Panc1 (cell line): Measurements from ENCODE around the gene RIN2. TPM values are rescaled to one million over a fixed set of nuclear protein-coding genes. Genes with fewer than 3 reads are reported as not detected.

Experiments used
- ATAC-seq: fragments of 200-7000 bp; cut with Tn5 transposase; 2 replicates; pipeline ENCODE4 v1.9.1; 2020; ENCODE audit warnings: mild to moderate bottlenecking, moderate library complexity
- BruUV-seq: library from RNA; stranded (reverse); fragments of 400-500 nt; replicated peaks from 2 replicates; lab custom pipeline; 2021; lab: Mats Ljungman, UMichigan
- CTCF ChIA-PET: fragments of 300-600 bp; sonication (Branson Sonifier 250); formaldehyde crosslinking; loops from one replicate; lab custom pipeline; 2022; ENCODE audit warnings: antibody characterized with exemption; lab: Charles Lee
- POLR2A ChIA-PET: fragments of 300-600 bp; sonication (Branson Sonifier 250); formaldehyde crosslinking; loops from one replicate; lab custom pipeline; 2022; ENCODE audit warnings: antibody characterized with exemption; lab: Charles Lee
- DNase-seq: peaks from one replicate; pipeline ENCODE4 v3.0.0-alpha.2; 2010; ENCODE audit warnings: low read depth, low spot score
- H3K27ac ChIP-seq: 2 replicates; pipeline ENCODE4 v1.5.1; 2011; ENCODE audit warnings: mild to moderate bottlenecking, low read length, inconsistent platforms
- H3K27me3 ChIP-seq: fragments of 200-500 bp; sonication (Bioruptor generic); 2 replicates; pipeline ENCODE4 v1.6.0; 2014; ENCODE audit warnings: low read length, inconsistent platforms; ENCODE audit not compliant: control insufficient read depth, insufficient read depth
- H3K36me3 ChIP-seq: fragments of 200-500 bp; sonication (Bioruptor generic); 2 replicates; pipeline ENCODE4 v1.5.1; 2014; ENCODE audit warnings: inconsistent platforms, mild to moderate bottlenecking, low read length, moderate library complexity; ENCODE audit not compliant: control insufficient read depth, insufficient read depth
- H3K4me1 ChIP-seq: 2 replicates; pipeline ENCODE4 v1.5.1; 2011; ENCODE audit warnings: inconsistent platforms, mild to moderate bottlenecking, low read length, moderate library complexity; ENCODE audit not compliant: control insufficient read depth, insufficient read depth
- H3K4me3 ChIP-seq, 2 experiments: 2 replicates each; pipeline ENCODE4 v1.5.1; 2011 to 2012; ENCODE audit warnings: low read depth in 2 of 2, low read length in 2 of 2, mild to moderate bottlenecking in 2 of 2, inconsistent platforms in 1 of 2, moderate library complexity in 1 of 2
- H3K9me3 ChIP-seq: fragments of 200-500 bp; sonication (Bioruptor generic); 2 replicates; pipeline ENCODE4 v1.5.1; 2014; ENCODE audit warnings: low read depth, mild to moderate bottlenecking, inconsistent platforms, low read length, moderate library complexity; ENCODE audit not compliant: control insufficient read depth, insufficient read depth
- POLR2AphosphoS5 ChIP-seq: IDR thresholded peaks from 2 replicates; pipeline ENCODE4 v1.6.1; 2012; ENCODE audit warnings: mild to moderate bottlenecking, low read depth, low read length, moderate library complexity
- SIN3A ChIP-seq: IDR thresholded peaks from 2 replicates; pipeline ENCODE4 v1.6.1; 2012; ENCODE audit warnings: low read depth, mild to moderate bottlenecking, low read length, moderate library complexity, borderline replicate concordance; ENCODE audit not compliant: insufficient read depth
- TCF7L2 ChIP-seq: IDR thresholded peaks from 2 replicates; pipeline ENCODE4 v1.6.1; 2011; ENCODE audit warnings: mild to moderate bottlenecking, low read depth, low read length, inconsistent platforms
- in situ Hi-C: cut with HindIII; loops from 2 replicates; pipeline ENCODE4 v1.10.0; 2016; ENCODE audit warnings: low sequenced_read_pairs, low pct_unique_long_range_greater_than_20kb
- intact Hi-C: fragments of 100-400 bp; cut with micrococcal nuclease; formaldehyde crosslinking; loops from one replicate; pipeline ENCODE4 v1.10.0; 2022; ENCODE audit not compliant: unreplicated experiment
- total RNA-seq: library from RNA; stranded (reverse); gene quantifications from one replicate; pipeline ENCODE4 v1.2.1, GENCODE V29; 2021; ENCODE audit not compliant: unreplicated experiment
- TF ChIP-seq, protein P1 (sequence below), 2 experiments: IDR thresholded peaks; 2 replicates each; pipeline ENCODE4 v1.6.1; 2011 to 2012; ENCODE audit warnings: low read depth in 2 of 2, control low read depth in 1 of 2, low read length in 1 of 2, mild to moderate bottlenecking in 1 of 2, moderate library complexity in 1 of 2; ENCODE audit not compliant: insufficient read depth in 1 of 2
- TF ChIP-seq, protein P2 (sequence below): fragments of 450-650 bp; IDR thresholded peaks from 2 replicates; pipeline ENCODE4 v1.5.1; 2017; ENCODE audit warnings: mild to moderate bottlenecking

Gene RIN2
- total RNA-seq, 1 experiment from 2014 or later = 25.0 TPM

DNA sequence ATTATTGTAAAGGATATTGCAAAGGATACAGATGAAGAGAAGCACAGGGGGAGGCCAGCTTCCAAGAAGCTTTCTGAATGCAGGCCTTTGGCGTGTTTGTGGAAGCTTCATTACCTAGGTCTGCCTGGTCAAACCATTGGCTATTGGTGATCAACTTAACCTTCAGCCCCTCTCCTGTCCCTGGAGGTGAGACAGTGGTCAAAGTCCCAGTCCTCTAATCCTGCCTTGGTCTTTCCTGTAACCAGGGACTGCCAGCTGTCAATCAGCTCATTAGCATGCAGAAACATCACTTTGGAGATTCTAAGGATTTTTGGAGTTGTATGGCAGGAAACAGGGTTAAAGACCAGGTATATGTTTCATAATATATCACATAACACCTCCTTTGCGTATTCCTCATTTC, 13.0 kb downstream of the RIN2 start:
- H3K36me3 ChIP-seq = no peaks in the 10 kb centered on the region
- H3K27ac ChIP-seq = no peak overlapping the region
- intact Hi-C loops (no loop called here), in situ Hi-C loops (no loop called here)
- no peaks in the 10 kb centered on the region for H3K4me1 ChIP-seq
- BruUV-seq = no TSS peak
- TF ChIP-seq, protein P1, sequence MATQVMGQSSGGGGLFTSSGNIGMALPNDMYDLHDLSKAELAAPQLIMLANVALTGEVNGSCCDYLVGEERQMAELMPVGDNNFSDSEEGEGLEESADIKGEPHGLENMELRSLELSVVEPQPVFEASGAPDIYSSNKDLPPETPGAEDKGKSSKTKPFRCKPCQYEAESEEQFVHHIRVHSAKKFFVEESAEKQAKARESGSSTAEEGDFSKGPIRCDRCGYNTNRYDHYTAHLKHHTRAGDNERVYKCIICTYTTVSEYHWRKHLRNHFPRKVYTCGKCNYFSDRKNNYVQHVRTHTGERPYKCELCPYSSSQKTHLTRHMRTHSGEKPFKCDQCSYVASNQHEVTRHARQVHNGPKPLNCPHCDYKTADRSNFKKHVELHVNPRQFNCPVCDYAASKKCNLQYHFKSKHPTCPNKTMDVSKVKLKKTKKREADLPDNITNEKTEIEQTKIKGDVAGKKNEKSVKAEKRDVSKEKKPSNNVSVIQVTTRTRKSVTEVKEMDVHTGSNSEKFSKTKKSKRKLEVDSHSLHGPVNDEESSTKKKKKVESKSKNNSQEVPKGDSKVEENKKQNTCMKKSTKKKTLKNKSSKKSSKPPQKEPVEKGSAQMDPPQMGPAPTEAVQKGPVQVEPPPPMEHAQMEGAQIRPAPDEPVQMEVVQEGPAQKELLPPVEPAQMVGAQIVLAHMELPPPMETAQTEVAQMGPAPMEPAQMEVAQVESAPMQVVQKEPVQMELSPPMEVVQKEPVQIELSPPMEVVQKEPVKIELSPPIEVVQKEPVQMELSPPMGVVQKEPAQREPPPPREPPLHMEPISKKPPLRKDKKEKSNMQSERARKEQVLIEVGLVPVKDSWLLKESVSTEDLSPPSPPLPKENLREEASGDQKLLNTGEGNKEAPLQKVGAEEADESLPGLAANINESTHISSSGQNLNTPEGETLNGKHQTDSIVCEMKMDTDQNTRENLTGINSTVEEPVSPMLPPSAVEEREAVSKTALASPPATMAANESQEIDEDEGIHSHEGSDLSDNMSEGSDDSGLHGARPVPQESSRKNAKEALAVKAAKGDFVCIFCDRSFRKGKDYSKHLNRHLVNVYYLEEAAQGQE (IDR thresholded peaks at IDR 0.05; ENCODE audit: insufficient read depth in 1 of 2, low read depth in 2 of 2, low read length in 1 of 2) = no peak
- TF ChIP-seq POLR2AphosphoS5 = no peak
- TF ChIP-seq, protein P2, sequence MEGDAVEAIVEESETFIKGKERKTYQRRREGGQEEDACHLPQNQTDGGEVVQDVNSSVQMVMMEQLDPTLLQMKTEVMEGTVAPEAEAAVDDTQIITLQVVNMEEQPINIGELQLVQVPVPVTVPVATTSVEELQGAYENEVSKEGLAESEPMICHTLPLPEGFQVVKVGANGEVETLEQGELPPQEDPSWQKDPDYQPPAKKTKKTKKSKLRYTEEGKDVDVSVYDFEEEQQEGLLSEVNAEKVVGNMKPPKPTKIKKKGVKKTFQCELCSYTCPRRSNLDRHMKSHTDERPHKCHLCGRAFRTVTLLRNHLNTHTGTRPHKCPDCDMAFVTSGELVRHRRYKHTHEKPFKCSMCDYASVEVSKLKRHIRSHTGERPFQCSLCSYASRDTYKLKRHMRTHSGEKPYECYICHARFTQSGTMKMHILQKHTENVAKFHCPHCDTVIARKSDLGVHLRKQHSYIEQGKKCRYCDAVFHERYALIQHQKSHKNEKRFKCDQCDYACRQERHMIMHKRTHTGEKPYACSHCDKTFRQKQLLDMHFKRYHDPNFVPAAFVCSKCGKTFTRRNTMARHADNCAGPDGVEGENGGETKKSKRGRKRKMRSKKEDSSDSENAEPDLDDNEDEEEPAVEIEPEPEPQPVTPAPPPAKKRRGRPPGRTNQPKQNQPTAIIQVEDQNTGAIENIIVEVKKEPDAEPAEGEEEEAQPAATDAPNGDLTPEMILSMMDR = no peak
- no peak for TF ChIP-seq SIN3A
- TF ChIP-seq TCF7L2 = no peak
- CTCF ChIA-PET = interaction anchor here (0.7 kb wide), 1 partner anchor 209 kb away, joined by 3 read pairs; no protein-coding TSS in a partner anchor
- no peak for DNase-seq
- no peak for ATAC-seq
- no peak overlapping the region for H3K4me3 ChIP-seq
- no peaks in the 10 kb centered on the region for H3K27me3 ChIP-seq
- no peaks in the 10 kb centered on the region for H3K9me3 ChIP-seq
- POLR2A ChIA-PET = no interaction called here

DNA sequence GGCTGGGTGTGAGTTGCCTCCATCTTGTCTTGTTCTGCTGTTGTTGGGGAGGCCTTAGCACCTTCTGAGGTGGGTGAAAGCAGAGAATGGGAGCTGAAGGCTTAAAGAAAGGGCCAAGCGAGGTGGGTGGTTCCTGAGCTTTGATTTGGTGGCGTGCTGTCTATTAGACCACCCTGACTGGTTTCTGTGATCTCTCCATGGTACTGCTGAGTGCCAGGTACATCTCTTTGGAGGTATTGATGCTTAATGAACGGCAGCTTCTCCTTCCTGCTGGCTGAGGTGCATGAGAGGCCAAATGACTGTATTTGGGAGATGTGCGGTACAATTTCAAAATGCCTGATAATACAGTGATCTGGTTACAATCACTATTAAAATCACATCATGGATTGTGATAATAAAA, 15.4 kb downstream of the RIN2 start:
- CTCF ChIA-PET = interaction anchor here (1.0 kb wide), 1 partner anchor 220 kb away, joined by 3 read pairs; no protein-coding TSS in a partner anchor
- H3K36me3 ChIP-seq = no peaks in the 10 kb centered on the region
- intact Hi-C loops = no loop called here
- DNase-seq (no peak), ATAC-seq (no peak)
- POLR2A ChIA-PET = no interaction called here
- H3K9me3 ChIP-seq = no peaks in the 10 kb centered on the region
- no TSS peak for BruUV-seq
- H3K27ac ChIP-seq = no peak overlapping the region
- peaks cover 4% of the 10 kb centered on the region; the same call in 1 of the 2 replicates for H3K4me1 ChIP-seq
- no peaks in the 10 kb centered on the region for H3K27me3 ChIP-seq
- no peak overlapping the region for H3K4me3 ChIP-seq
- in situ Hi-C loops = no loop called here
- TF ChIP-seq POLR2AphosphoS5 = no peak
- TF ChIP-seq, protein P2 = no peak
- no peak for TF ChIP-seq SIN3A
- TF ChIP-seq, protein P1 (IDR thresholded peaks at IDR 0.05; ENCODE audit: insufficient read depth in 1 of 2, low read depth in 2 of 2, low read length in 1 of 2) = peak in 1 of 2 experiments; percentile 25; a peak in 1 of 4 replicates
- TF ChIP-seq TCF7L2 = no peak
